Measurements from ENCODE around the gene DLX4. TPM values are rescaled to one million over a fixed set of nuclear protein-coding genes. Genes with fewer than 3 reads are reported as not detected.

DLX4 gene
- total RNA-seq, 1 experiment from 2014 or later, result 23.7 TPM

DNA sequence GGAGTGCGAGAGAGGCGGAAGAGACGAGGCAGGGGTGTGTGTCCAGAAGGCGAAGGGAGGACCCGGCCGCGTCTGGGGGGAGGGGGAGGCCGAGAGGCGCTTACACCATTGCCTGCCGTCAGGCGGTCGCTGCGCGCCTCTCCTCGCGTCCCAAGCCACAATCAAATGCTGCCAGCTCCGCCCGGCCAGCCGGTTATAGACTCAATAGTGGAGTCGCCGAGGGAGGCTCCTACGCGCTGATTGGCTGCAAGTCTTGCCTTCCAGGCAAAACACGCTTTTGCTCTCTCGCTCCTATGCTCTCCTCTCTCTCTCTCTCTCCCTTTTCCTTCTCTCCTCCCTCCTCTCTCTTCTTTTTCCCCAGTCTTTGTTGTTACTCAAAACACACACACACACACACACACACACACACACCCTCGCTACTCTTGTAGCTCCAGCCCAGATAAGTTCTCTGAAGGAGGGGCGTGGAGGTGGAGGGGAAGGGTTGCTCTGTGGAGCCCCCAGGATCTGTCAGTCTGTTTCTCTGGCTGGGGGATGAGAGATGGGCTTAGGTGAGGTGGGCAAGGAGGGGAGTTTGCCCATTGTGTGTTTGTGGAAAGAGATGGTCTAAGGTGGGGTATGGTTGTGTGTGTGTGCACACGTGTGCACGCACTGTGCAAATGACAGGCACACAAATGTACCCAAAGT is 26.2 kb downstream of the DLX4 start, which contains the start of gene DLX3:
Gene DLX3, minus strand, starts transcription at position 170 of the 684 bp plus-strand sequence. CDS start 226 bp downstream, outside the sequence.
- in situ Hi-C loops (cut with HindIII; ENCODE audit: low sequenced_read_pairs), result loop anchor here (5.0 kb wide), 1 partner anchor 93 kb away; no protein-coding TSS in a partner anchor
- peak; percentile 71 for DNase-seq (ENCODE audit: low spot score)

DNA sequence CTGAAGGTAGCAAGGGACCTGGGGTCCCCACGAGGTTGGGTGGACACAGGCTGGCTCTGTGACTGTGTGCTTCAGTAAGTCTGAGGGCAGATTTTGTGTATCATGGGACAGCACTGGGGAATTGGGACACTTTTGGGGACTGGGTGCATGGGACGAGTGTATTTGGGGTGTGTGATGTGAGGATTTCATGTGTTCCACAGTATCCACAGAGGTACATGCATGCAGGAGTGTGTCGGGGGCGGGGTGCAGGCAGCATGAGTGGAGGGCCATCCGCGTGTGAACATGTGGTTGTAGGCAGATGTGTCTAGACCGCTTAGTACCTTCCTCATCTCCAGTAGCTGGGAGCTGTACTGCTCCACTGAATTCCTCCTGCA is 27.1 kb downstream of the DLX4 start:
- no peak for DNase-seq (ENCODE audit: low spot score)
- in situ Hi-C loops (cut with HindIII; ENCODE audit: low sequenced_read_pairs), result loop anchor here (5.0 kb wide), 1 partner anchor 94 kb away; no protein-coding TSS in a partner anchor

DNA sequence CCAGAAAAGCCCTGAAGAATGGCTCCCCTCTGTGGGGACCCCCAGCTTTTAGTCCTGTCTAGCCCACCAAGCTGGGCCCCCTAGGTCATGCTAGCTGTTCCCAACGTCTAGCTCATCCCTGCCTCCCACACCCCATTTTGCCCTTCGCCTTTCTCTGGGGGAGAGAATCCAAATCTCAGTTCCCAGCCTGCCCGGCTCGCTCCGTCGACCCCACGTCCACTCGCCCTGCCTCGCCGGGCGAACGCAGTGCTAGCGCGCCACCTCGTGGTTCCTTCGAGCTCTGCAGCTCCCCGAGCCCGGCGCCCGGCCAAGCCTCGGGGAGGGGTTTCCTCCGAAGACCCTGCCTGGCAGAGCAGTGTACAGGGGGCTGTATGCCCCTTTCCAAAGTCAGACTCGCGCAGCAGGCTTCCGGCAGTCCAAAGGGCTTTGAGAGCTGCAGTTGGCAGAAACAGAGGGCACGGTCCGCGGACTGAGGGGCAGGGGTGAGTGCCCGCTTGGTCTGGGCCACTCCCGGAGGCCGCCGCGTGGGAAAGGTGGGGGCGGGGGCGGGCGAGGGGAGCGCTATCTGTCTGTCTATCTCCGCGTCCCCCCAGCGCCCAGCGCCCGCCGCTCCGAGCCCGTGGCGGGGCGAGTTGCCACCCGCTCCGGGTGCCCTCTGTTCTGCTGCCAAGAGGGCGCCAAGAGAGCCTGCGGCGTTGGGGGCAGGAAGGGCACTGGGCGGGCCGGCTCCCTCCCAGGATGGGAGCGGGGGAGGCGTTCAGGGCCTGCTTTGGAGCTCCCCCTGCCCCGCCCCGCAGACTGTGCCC is 27.7 kb downstream of the DLX4 start:
- in situ Hi-C loops (cut with HindIII; ENCODE audit: low sequenced_read_pairs), result loop anchor here (5.0 kb wide), 1 partner anchor 94 kb away; no protein-coding TSS in a partner anchor
- DNase-seq (ENCODE audit: low spot score), result no peak

DNA sequence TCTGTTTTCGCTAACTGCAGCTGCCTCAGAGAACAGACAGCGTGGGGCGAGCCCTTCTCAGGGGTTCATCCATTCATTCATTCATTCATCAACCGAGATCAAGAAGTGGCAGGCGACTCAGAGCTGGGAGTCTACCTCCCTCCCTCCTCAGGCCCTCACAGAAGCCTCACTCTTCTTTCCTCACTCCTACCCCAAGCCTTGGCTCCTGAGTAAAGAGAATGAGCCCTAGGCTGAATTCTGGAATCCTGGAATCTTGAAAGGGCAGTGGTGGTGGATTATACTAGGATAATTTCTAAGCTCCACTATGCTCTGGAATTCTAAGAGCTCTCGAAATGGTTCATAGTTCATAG is 28.3 kb downstream of the DLX4 start:
- in situ Hi-C loops (cut with HindIII; ENCODE audit: low sequenced_read_pairs), result loop anchor here (5.0 kb wide), 1 partner anchor 95 kb away; no protein-coding TSS in a partner anchor
- no peak for DNase-seq (ENCODE audit: low spot score)

DNA sequence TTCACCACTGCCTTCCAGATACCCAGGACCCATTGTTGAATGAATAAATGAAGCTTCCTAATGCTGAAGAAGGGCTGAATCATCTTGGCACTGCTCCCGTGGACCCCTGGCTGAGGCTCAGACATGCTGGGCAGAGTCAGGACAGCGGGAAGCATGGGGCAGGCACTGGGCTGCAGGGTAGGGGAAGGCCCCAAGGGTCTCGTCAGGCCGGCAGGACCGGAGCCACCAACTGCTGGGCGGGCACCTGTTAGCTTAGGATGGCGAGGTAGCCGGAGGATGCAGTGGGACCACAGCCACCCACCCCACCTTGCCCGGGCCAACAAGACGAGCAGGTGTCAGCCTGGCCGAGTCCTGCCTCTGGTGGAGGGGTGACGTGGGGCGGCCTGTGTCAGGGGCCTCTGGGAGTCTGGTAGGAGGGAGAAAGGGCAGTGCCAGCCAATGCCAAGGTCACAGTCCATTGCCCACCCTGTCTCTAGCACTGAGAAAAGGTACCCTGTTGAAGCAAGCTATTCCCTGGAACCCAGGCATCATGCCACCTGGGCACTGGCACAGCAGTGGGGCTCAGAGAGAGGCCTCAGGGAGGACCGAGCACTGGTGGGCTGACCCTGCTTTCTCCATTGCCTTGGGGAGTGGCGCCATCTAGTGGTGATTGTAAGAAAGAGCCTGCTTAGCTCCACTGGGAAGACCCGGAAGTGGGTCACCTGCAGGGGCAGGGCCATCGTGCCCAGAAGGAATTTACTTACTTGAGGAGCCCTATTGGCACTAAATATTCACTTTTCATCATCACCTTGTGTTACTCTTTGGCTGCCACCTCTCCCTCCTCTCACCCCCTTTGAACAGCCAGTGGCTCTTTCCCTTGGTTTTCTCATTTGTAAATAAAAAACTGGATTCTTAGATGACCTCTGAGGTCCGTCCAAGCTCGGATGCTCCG is 29.0 kb downstream of the DLX4 start:
- DNase-seq (ENCODE audit: low spot score), result peak; percentile 90
- in situ Hi-C loops (cut with HindIII; ENCODE audit: low sequenced_read_pairs), result loop anchor here (5.0 kb wide), 1 partner anchor 96 kb away; no protein-coding TSS in a partner anchor

DNA sequence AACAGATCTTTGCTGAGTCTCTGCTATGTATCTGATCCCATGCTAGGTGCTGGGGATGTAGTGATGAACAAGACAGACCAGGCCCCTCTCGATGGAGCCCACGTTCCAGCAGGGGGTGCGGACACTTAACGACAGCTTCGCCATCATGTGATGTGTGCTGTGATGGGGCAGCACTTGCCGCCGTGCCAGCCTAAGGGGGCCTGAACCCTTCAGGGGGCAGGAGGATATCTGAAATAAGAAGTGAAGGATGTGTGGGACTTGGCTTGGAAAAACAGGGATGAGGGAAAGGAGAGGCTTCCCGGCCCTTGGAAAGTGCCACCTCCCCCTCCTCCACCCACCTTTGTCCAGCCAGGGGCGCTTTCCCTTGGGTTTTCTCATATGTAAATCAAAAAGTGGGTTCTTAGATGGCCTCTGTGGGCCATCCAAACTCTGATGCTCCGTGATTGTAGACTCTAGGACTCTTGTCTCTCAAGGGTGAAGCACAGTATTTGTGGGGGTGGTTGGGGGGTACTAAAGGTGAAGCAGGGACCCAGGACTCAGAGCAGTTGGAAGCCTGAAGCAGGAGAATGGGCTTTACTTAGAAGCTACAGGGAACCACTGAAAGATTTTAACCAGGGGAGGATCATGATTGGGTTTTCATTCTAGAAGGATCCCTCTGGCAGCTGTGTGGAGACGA is 30.0 kb downstream of the DLX4 start:
- DNase-seq (ENCODE audit: low spot score), result no peak
- in situ Hi-C loops (cut with HindIII; ENCODE audit: low sequenced_read_pairs), result loop anchor here (5.0 kb wide), 1 partner anchor 97 kb away; no protein-coding TSS in a partner anchor

DNA sequence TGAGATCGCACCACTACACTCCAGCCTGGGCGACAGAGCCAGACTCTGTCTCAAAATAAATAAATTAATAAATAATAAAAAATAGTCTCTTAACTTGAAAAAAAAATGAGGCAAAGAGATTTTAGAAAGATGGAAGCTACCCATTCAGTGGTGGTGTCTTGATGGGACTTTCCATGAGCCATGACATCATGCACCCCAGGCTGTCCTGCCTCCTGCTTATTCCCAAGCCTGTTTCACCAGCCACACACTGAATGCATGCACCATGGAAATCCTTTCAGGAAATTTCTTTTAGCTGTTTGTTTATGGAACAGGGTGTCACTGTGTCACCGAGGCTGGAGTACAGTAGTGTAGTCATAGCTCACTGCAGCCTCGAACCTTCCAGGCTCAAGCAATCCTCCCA is 34.9 kb downstream of the DLX4 start:
- in situ Hi-C loops (cut with HindIII; ENCODE audit: low sequenced_read_pairs), result no loop called here

DNA sequence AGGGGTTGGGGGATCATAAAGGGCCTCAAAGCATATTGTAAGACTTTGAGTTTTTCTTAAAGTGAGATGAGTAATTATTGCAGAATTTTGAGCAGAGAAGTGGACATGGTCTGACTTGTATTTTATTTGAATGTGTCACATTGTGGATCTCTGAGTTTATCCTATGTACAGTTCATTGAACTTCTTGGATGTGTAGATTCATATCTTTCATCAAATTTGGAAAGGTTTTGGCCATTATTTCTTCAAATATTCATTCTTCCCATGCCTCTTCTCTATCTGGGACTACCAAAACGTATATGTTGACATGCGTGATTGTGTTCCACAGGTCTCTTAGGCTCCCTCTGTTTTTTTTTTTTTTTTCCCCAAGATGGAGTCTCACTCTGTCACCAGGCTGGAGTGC is 40.3 kb downstream of the DLX4 start:
- in situ Hi-C loops (cut with HindIII; ENCODE audit: low sequenced_read_pairs), result no loop called here
- no peak for DNase-seq (ENCODE audit: low spot score)

More for the DNA sequence above, 34.9 kb downstream of the DLX4 start:
- DNase-seq (ENCODE audit: low spot score), result no peak

DNA sequence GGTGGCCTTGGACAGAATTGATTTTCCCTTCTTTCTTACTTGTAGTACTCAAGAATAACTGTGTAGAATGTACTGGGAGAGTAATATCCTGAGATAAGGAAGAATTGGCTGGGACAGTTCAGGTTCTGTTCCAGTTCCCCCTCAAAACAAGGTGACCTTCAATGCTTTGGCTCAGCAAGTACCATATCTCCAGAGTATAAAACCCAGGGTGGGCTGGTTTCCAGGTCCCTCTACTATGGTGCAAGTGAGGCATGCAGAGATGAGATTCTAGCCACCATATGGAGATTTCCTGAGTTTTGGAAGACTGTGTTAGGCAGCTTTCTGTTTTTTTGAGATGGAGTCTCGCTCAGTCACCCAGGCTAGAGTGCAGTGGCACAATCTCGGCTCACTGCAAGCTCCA is 44.1 kb downstream of the DLX4 start:
- in situ Hi-C loops (cut with HindIII; ENCODE audit: low sequenced_read_pairs), result no loop called here
- no peak for DNase-seq (ENCODE audit: low spot score)

DNA sequence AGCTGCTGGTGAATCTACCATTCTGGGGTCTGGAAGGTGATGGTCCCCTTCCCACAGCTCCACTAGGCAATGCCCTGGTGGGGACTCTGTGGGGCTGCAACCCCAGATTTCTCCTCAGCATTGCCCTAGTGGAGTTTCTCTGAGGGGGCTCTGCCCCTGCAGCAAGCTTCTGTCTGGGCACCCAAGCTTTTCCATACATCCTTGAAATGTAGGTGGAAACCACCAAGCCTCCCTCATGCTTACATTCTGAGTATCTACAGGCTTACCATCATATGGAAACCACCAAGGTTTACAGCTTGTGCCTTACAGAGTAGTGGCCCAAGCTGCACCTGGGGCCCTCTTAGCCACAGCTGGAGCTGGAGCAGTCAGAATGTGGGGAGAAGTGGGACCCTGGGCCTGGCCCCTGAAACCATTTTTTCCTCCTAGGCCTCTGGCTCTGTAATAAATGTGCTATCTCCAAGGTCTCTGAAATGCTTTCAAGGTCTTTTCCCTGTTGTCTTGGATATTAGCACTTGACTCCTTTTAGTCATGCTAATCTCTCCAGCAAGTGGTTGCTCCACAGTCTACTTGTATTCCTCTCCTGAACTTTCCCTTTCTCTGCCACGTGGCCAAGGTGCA is 45.6 kb downstream of the DLX4 start:
- DNase-seq (ENCODE audit: low spot score), result no peak
- in situ Hi-C loops (cut with HindIII; ENCODE audit: low sequenced_read_pairs), result no loop called here

DNA sequence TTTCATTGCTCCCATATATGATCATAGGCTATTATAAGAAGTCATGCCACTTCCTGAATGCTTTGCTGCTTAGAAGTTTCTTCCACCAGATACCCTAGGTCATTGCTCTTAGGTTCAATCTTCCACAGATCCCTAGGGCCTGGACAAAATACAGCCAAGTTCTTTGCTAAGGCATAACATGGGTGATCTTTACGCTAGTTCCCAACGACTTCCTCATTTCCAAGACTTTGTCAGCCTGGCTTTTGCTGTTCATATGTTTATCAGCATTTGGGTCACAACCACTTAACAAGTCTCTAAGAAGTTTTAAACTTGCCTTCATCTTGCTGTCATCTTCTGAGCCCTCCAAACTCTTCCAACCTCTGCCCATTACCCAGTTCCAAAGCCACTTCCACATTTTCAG is 46.2 kb downstream of the DLX4 start:
- in situ Hi-C loops (cut with HindIII; ENCODE audit: low sequenced_read_pairs), result no loop called here
- no peak for DNase-seq (ENCODE audit: low spot score)

DNA sequence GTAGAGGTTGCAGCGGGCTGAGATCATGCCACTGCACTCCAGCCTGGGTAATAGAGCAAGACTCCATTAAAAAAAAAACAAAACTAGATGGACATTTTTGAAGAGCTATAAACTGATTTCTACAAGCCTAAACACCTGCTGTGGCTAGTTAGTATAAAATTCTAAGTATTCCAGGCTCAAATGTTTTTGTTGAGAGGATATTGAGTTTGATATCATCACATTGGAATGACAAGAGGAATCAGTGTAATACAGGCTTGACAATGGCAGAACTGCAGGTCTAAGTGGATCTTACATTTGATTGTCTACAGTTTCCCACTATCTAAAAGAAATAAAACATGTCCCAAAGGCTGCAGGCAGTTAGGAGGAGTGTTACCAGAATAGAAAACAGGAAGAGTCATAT is 49.9 kb downstream of the DLX4 start:
- no peak for DNase-seq (ENCODE audit: low spot score)
- in situ Hi-C loops (cut with HindIII; ENCODE audit: low sequenced_read_pairs), result no loop called here

DNA sequence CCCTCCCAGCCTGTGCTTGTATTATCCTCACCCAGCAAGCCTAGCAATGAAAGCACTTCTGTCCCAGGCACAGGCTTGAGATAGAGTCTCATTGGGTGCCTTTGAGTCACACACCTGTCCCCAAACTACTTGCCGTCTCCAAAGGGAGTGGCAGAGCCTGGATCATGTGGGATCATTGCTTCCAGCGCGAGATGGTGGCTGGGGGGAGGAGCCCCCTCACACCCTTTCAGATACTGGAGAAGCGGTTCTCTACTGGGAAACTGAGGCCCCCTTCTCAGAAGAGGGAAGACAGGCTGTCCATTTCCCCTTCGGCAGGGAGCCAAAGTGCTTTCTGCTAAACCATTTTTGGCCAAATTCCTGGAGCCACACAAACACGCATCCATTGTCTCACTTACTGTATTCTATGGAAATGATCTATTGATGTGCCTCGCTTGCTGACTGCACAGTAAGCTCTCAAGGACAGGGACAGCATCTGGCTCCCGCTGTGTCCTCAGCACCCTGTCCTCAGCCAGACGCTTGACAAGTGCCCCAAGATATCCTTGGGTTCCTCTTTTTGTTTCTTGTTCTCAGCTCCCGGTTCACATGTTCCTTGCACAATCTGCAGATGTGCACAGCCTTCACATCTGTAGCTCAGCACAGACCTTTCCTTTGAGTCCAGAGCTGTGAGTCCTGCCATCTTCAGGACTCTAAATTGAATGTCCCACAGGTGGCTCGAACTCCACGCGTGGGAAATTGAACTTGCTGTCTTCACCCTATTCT is 52.0 kb downstream of the DLX4 start:
- DNase-seq (ENCODE audit: low spot score), result no peak
- in situ Hi-C loops (cut with HindIII; ENCODE audit: low sequenced_read_pairs), result no loop called here

DNA sequence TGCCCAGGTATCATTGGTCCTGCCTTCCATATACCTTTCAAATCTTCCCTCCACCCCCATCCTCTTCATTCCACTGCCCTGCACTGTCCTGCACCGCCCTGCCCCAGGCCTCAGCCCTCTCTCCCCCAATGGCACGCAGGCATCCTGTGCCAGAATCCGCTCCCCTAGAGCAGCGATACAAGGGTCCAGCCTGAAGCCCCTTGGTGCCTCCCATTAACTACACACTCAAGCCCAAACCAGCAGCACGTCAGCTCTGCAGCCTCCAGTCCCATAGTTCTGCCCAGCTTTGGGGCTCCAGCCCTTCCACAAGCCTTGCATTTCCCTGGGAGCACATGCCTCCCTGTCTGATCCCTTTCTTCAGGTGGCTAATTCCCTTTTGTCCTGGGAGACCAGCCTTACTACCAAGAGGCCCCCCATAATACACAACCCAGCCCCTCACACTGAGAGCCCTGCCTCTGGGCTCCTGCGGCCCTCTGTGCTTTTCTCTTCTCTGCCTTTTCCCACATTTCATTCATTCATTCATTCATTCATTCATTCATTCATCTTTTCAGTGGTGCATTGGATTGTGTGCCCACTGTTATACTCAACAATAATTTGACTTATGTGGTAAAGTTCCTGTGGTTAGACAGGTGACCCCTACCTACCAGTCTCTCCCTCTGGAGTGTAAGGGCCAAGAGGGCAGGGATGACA is 52.8 kb downstream of the DLX4 start:
- DNase-seq (ENCODE audit: low spot score), result no peak
- in situ Hi-C loops (cut with HindIII; ENCODE audit: low sequenced_read_pairs), result no loop called here

DNA sequence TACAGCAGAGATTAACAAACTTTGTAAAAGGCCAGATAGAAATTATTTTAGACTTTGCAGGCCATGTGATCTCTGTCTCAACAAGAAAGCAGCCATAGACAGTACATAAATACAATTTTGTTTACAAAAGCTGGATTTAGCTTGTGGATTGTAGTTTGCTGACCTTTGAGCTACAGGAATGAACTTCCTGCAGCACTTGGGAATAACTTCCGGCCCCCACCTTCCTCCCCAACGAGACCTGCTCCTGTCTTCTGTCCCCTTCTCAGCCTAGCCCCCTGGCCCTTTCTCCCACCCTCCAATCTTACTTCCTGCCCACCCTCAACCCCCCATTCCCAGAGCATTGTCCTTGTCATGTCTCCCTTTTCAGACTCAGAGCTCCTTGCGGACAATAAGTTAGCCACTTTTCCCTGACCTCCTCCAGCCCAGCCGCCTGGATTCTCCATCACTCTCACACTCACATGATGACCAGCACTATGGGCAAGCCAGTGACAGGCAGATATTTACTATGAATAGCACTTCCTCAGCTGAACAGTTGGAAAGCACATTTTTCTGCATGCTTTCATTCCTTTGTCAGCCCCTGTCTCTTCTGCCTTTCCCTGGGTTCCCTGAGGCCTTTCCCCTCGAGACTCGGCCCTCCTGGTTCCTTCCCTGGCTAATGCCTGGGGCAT is 53.6 kb downstream of the DLX4 start:
- no peak for DNase-seq (ENCODE audit: low spot score)
- in situ Hi-C loops (cut with HindIII; ENCODE audit: low sequenced_read_pairs), result no loop called here

DNA sequence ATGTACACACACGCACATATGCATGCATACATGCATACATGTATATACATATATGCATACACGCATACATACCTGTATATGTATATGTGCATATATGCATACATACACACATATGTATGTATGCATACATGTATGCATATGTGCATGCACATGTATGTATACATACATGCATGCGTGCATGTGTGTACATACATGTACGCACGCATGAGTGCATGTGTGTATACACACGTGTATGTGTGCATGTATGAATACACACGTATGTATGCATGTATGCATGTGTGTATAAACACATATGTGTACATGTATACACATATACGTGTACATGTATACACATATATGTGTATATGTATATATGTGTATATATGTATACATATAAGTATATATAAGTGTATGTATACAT is 54.5 kb downstream of the DLX4 start:
- in situ Hi-C loops (cut with HindIII; ENCODE audit: low sequenced_read_pairs), result no loop called here

More for the DNA sequence above, 54.5 kb downstream of the DLX4 start:
- DNase-seq (ENCODE audit: low spot score), result no peak
